K562 (cell line): ENCODE data around the gene GSK3B. TPM values are rescaled to one million over a fixed set of nuclear protein-coding genes. Genes with fewer than 3 reads are reported as not detected.

Experiments
- ATAC-seq: fragments of 200-7000 bp; cut with Tn5 transposase; 3 replicates; pipeline ENCODE4 v1.9.1; 2020; ENCODE audit warnings: moderate library complexity
- BruUV-seq: library from RNA; stranded (reverse); fragments of 400-500 nt; replicated peaks from 2 replicates; lab custom pipeline; 2021; lab: Mats Ljungman, UMichigan
- CTCF ChIA-PET: fragments of 300-600 bp; formaldehyde crosslinking; extraction: SDS; loops from one replicate; lab custom pipeline; 2021; ENCODE audit warnings: low intra/inter-chr PET ratio; lab: Yijun Ruan, JAX
- POLR2A ChIA-PET: fragments of 300-600, 350-650 bp; sonication (Branson Sonifier 250); formaldehyde crosslinking; extraction: SDS; loops from one replicate; lab custom pipeline; 2021; ENCODE audit warnings: antibody characterized with exemption, inconsistent platforms; lab: Yijun Ruan, JAX
- DNase-seq, 4 experiments: peaks; one replicate each; pipeline versions ENCODE4 v3.0.0 to v3.0.0-alpha.2; 2011 to 2018; ENCODE audit warnings: low spot score in 3 of 4, mixed read lengths in 3 of 4; ENCODE audit errors: extremely low read depth in 1 of 4
- FAIRE-seq: peaks from 2 replicates; lab custom pipeline; 2011; peaks lifted over from hg19 to GRCh38; lab: Jason Lieb, UNC
- H2AFZ ChIP-seq: 2 replicates; pipeline ENCODE4 v1.6.0; 2011; ENCODE audit warnings: low read depth, low read length, control low read depth, inconsistent platforms
- H3K27ac ChIP-seq: fragments of 200-600 bp; 3 replicates; pipeline ENCODE4 v1.8.0; 2011; ENCODE audit warnings: low read depth, mild to moderate bottlenecking, control low read depth, inconsistent platforms, low read length, moderate library complexity, mixed read lengths; ENCODE audit errors: extremely low read depth
- H3K27me3 ChIP-seq, 2 experiments: fragments of 300-600 bp in 1 of 2; 2 replicates in 1 of 2; 3 replicates in 1 of 2; pipeline versions ENCODE4 v1.6.0 to v1.8.0; 2011; ENCODE audit warnings: inconsistent platforms in 2 of 2, low read length in 2 of 2, mild to moderate bottlenecking in 1 of 2, mixed read lengths in 1 of 2, moderate library complexity in 1 of 2; ENCODE audit not compliant: control insufficient read depth in 2 of 2, insufficient read depth in 2 of 2
- H3K36me3 ChIP-seq: fragments of 300-600 bp; 3 replicates; pipeline ENCODE4 v1.8.0; 2011; ENCODE audit warnings: mild to moderate bottlenecking, low read length, inconsistent platforms; ENCODE audit not compliant: control insufficient read depth, insufficient read depth
- H3K4me1 ChIP-seq, 2 experiments: fragments of 200-600 bp in 1 of 2; replicated peaks in 1 of 2; 2 replicates in 1 of 2; 3 replicates in 1 of 2; pipeline versions ENCODE4 v1.5.1 to v1.8.0; 2011; ENCODE audit warnings: inconsistent platforms in 2 of 2, low read length in 2 of 2, mild to moderate bottlenecking in 1 of 2, mixed read lengths in 1 of 2, moderate library complexity in 1 of 2; ENCODE audit not compliant: control insufficient read depth in 2 of 2, insufficient read depth in 2 of 2
- H3K4me2 ChIP-seq: 2 replicates; pipeline ENCODE4 v1.6.1; 2011; ENCODE audit warnings: low read length, control low read depth, inconsistent platforms, mixed read lengths; ENCODE audit not compliant: insufficient read depth
- H3K4me3 ChIP-seq: fragments of 200-600 bp; sonication (generic), shearing (Covaris generic); 2 replicates; pipeline ENCODE4 v1.5.1; 2016; ENCODE audit warnings: control low read depth, inconsistent platforms
- H3K79me2 ChIP-seq: fragments of 200-600 bp; 3 replicates; pipeline ENCODE4 v1.8.0; 2011; ENCODE audit warnings: low read length, inconsistent platforms; ENCODE audit not compliant: control insufficient read depth, insufficient read depth
- H3K9ac ChIP-seq, 2 experiments: 2 replicates each; pipeline versions ENCODE4 v1.6.0 to v1.6.1; 2011; ENCODE audit warnings: low read depth in 2 of 2, low read length in 2 of 2, control low read depth in 1 of 2, inconsistent platforms in 1 of 2, mild to moderate bottlenecking in 1 of 2, mixed read lengths in 1 of 2; ENCODE audit not compliant: insufficient read depth in 1 of 2
- H3K9me1 ChIP-seq: one replicate; pipeline ENCODE4 v1.6.0; 2011; ENCODE audit warnings: inconsistent platforms, mild to moderate bottlenecking, low read length, moderate library complexity; ENCODE audit not compliant: control insufficient read depth, insufficient read depth
- H3K9me3 ChIP-seq: replicated peaks from 2 replicates; pipeline ENCODE4 v1.5.1; 2011; ENCODE audit warnings: low read depth, low read length, inconsistent platforms; ENCODE audit not compliant: control insufficient read depth, insufficient read depth
- H4K20me1 ChIP-seq: replicated peaks from 2 replicates; pipeline ENCODE4 v1.6.1; 2011; ENCODE audit warnings: low read length, inconsistent platforms, mixed read lengths; ENCODE audit not compliant: control insufficient read depth, insufficient read depth
- ADNP ChIP-seq: fragments of 200-800 bp; sonication (Bioruptor generic); IDR thresholded peaks from 2 replicates; pipeline ENCODE4 v1.6.1; 2016; ENCODE audit warnings: missing genetic modification characterization, missing compliant biosample characterization
- BRF1 ChIP-seq: IDR thresholded peaks from 3 replicates; pipeline ENCODE4 v1.6.1; 2011; ENCODE audit warnings: borderline replicate concordance, mild to moderate bottlenecking; ENCODE audit not compliant: insufficient read length; ENCODE audit errors: extremely low read depth
- FOS ChIP-seq: IDR thresholded peaks from 3 replicates; pipeline ENCODE4 v1.6.1; 2011; ENCODE audit not compliant: insufficient read length; ENCODE audit errors: extremely low read depth
- GTF2A2 ChIP-seq: IDR thresholded peaks from 2 replicates; pipeline ENCODE4 v1.6.1; 2016; ENCODE audit warnings: mild to moderate bottlenecking, missing genetic modification characterization, missing compliant biosample characterization
- HDAC6 ChIP-seq: IDR thresholded peaks from 2 replicates; pipeline ENCODE4 v1.6.1; 2012; ENCODE audit warnings: low read depth, mild to moderate bottlenecking, control low read depth, inconsistent platforms, low read length, moderate library complexity
- ILK ChIP-seq: fragments of 450-650 bp; IDR thresholded peaks from 2 replicates; pipeline ENCODE4 v1.6.1; 2016; ENCODE audit warnings: missing genetic modification characterization, low read depth, mild to moderate bottlenecking, missing compliant biosample characterization, moderate library complexity, borderline replicate concordance
- NR3C1 ChIP-seq: sonication (generic); formaldehyde crosslinking; IDR thresholded peaks from 2 replicates; pipeline ENCODE4 v1.8.1; 2022; ENCODE audit warnings: missing genetic modification reagents
- ZC3H8 ChIP-seq: fragments of 450-650 bp; IDR thresholded peaks from 2 replicates; pipeline ENCODE4 v1.6.1; 2017
- ZNF316 ChIP-seq: fragments of 450-650 bp; IDR thresholded peaks from 2 replicates; pipeline ENCODE4 v1.6.1; 2016
- WGBS: fragments of 100-300 bp; shearing (Covaris generic); methylation state at CpG from one replicate; pipeline ENCODE4 v1.1.6; 2016; ENCODE audit warnings: low coverage, mixed read lengths; ENCODE audit not compliant: insufficient coverage; ENCODE audit errors: missing lambda C conversion rate; 5-methylcytosine and 5-hydroxymethylcytosine counted together
- in situ Hi-C: fragments of 300-500 bp; cut with MboI; formaldehyde crosslinking; loops from 4 replicates; pipeline ENCODE4 v1.15.0; 2018; ENCODE audit warnings: inconsistent platforms, mixed read lengths
- intact Hi-C: fragments of 100-400 bp; cut with micrococcal nuclease; formaldehyde crosslinking; loops from 2 replicates; pipeline ENCODE4 v1.14.2; 2022
- polyA plus RNA-seq, 8 experiments: library from polyadenylated mRNA; depleted of rRNA in 4 of 8; stranded (reverse) in 5 of 8; unstranded in 3 of 8; fragments of >200 nt; fragmentation: Nextera tagmentation in 2 of 8; fragmentation: Illumina TruSeq in 1 of 8; extraction: Ambion mirVana in 2 of 8; extraction: Trizol in 1 of 8; gene quantifications; 2 replicates each; pipeline versions ENCODE4 v1.2.1 to v1.2.3, GENCODE V29; 2011 to 2014; ENCODE audit warnings: inconsistent platforms in 1 of 8, missing spikeins in 1 of 8
- total RNA-seq, 7 experiments: library from RNA; depleted of rRNA in 6 of 7; stranded (reverse); fragments of >200 nt in 6 of 7; fragmentation: Illumina TruSeq in 2 of 7; extraction: Trizol in 2 of 7; gene quantifications; 2 replicates each; pipeline versions ENCODE4 v1.2.1 to v1.2.3, GENCODE V29; 2011 to 2021; ENCODE audit warnings: low replicate concordance in 1 of 7
- TF ChIP-seq, protein P1 (sequence below): fragments of 250-450 bp; sonication (Bioruptor Pico); IDR thresholded peaks from 2 replicates; pipeline ENCODE4 v1.4.0; 2020
- TF ChIP-seq, protein P2 (sequence below): fragments of 450-650 bp; IDR thresholded peaks from 2 replicates; pipeline ENCODE4 v1.6.1; 2017; ENCODE audit warnings: mild to moderate bottlenecking, moderate library complexity
- TF ChIP-seq, protein P3 (sequence below): sonication (generic); formaldehyde crosslinking; IDR thresholded peaks from 2 replicates; pipeline ENCODE4 v1.8.0; 2022; ENCODE audit warnings: mild to moderate bottlenecking, low read depth, missing genetic modification reagents

GSK3B gene
- total and polyA plus RNA-seq, 9 of the 15 experiments (the other 6 are each of a cell fraction or from before 2014, with no cell fraction given): 4.7 to 25.0 (median 18.7) TPM

DNA sequence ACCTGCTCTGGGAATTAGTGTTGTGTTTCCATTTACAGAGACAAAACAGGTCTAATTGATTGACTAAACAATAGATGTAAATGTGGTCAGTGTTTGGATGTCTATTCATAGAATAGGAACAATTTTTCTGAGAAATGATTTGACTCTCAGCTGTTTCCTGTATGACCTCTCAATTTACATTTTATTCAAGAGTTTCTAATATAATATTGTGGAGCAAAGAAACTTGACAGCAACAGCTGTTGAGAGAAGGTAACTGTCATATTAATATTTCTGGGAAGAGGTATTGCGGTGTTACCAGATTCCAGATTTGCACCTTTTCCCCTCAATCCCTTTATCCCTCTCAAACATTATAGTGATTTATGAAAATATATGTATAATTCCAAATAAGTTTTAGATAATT, 316.1 kb downstream of the GSK3B start:
- H3K9me3 ChIP-seq: no peaks in the 10 kb centered on the region; the same call in 1 of the 2 replicates
- H4K20me1 ChIP-seq: no peaks in the 10 kb centered on the region
- H3K4me1 ChIP-seq: peaks cover 0 to 10% of the 10 kb centered on the region in 2 experiments; a peak in 3 of 5 replicates
- POLR2A ChIA-PET: interaction anchor here (0.6 kb wide), 1 partner anchor 398 kb away, joined by 3 read pairs; no protein-coding TSS in a partner anchor
- H3K4me3 ChIP-seq: no peak overlapping the region
- H3K79me2 ChIP-seq: no peaks in the 10 kb centered on the region
- no peaks in the 10 kb centered on the region for H3K36me3 ChIP-seq
- 100% methylated on average over 1 of the region's 1 CpG for WGBS
- BruUV-seq: no TSS peak
- H2AFZ ChIP-seq: no peak overlapping the region
- H3K4me2 ChIP-seq: no peak overlapping the region
- H3K9me1 ChIP-seq: no peaks in the 10 kb centered on the region
- ATAC-seq: no peak
- in situ Hi-C loops: no loop called here
- FAIRE-seq: no peak
- intact Hi-C loops: no loop called here
- H3K27ac ChIP-seq: no peak overlapping the region
- H3K27me3 ChIP-seq: no peaks in the 10 kb centered on the region
- TF ChIP-seq ADNP (tag) (no peak), ZC3H8 (no peak)
- H3K9ac ChIP-seq: no peak overlapping the region
- no peak for DNase-seq
- CTCF ChIA-PET: no interaction called here

DNA sequence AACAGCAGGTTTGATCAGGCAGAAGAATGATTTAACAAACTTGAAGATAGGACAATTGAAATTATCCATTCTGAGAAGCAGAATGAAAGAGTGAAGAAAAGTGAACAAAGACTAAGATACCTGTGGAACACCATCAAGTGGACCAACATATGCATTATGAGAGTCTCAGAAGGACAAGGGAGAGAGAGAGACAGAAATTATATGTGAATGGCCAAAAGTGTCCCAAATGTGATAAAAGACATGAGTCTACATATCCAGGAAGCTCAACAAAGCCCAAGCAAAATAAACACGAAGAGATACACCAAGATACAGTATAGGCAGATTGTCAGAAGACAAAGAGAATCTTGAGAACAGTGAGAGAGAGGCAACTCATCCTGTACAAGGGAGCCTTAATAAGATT, 317.9 kb downstream of the GSK3B start:
- ChIA-PET CTCF (no interaction called here), POLR2A (no interaction called here)
- in situ Hi-C loops: no loop called here
- BruUV-seq: no TSS peak
- Histone ChIP-seq H3K79me2 (no peaks in the 10 kb centered on the region), H3K27me3 (no peaks in the 10 kb centered on the region), H3K36me3 (no peaks in the 10 kb centered on the region), H3K4me3 (no peak overlapping the region), H2AFZ (no peak overlapping the region), H3K9me3 (no peaks in the 10 kb centered on the region; the same call in 1 of the 2 replicates), H3K4me1 (peaks cover 0 to 10% of the 10 kb centered on the region in 2 experiments; a peak in 3 of 5 replicates), H3K9ac (no peak overlapping the region), H4K20me1 (no peaks in the 10 kb centered on the region), H3K9me1 (no peaks in the 10 kb centered on the region), H3K4me2 (no peak overlapping the region), H3K27ac (no peak overlapping the region)
- DNase-seq (no peak), ATAC-seq (no peak), FAIRE-seq (no peak)
- WGBS: 0% methylated on average over 1 of the region's 1 CpG
- intact Hi-C loops: no loop called here
- TF ChIP-seq NR3C1 (CRISPR knock-in tag) (no peak), FOS (no peak), HDAC6 (no peak), ILK (tag) (no peak), GTF2A2 (tag) (no peak), ZNF316 (no peak), BRF1 (no peak)
- TF ChIP-seq, protein P1, sequence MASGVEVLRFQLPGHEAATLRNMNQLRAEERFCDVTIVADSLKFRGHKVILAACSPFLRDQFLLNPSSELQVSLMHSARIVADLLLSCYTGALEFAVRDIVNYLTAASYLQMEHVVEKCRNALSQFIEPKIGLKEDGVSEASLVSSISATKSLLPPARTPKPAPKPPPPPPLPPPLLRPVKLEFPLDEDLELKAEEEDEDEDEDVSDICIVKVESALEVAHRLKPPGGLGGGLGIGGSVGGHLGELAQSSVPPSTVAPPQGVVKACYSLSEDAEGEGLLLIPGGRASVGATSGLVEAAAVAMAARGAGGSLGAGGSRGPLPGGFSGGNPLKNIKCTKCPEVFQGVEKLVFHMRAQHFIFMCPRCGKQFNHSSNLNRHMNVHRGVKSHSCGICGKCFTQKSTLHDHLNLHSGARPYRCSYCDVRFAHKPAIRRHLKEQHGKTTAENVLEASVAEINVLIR: no peak
- TF ChIP-seq, protein P2, sequence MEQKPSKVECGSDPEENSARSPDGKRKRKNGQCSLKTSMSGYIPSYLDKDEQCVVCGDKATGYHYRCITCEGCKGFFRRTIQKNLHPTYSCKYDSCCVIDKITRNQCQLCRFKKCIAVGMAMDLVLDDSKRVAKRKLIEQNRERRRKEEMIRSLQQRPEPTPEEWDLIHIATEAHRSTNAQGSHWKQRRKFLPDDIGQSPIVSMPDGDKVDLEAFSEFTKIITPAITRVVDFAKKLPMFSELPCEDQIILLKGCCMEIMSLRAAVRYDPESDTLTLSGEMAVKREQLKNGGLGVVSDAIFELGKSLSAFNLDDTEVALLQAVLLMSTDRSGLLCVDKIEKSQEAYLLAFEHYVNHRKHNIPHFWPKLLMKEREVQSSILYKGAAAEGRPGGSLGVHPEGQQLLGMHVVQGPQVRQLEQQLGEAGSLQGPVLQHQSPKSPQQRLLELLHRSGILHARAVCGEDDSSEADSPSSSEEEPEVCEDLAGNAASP: no peak
- TF ChIP-seq, protein P3, sequence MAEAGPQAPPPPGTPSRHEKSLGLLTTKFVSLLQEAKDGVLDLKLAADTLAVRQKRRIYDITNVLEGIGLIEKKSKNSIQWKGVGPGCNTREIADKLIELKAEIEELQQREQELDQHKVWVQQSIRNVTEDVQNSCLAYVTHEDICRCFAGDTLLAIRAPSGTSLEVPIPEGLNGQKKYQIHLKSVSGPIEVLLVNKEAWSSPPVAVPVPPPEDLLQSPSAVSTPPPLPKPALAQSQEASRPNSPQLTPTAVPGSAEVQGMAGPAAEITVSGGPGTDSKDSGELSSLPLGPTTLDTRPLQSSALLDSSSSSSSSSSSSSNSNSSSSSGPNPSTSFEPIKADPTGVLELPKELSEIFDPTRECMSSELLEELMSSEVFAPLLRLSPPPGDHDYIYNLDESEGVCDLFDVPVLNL (CRISPR knock-in tag): no peak
